ES-I3 (cell line): ENCODE results near the gene AK4.

Source experiments
- H3K36me3 ChIP-seq: 2 replicates; pipeline ENCODE4 v1.6.1; 2013; ENCODE audit warnings: mild to moderate bottlenecking, low read length, control low read depth, moderate library complexity; ENCODE audit not compliant: insufficient read depth
- H3K4me1 ChIP-seq: 2 replicates; pipeline ENCODE4 v1.6.1; 2013; ENCODE audit warnings: mild to moderate bottlenecking, control low read depth, low read length; ENCODE audit not compliant: insufficient read depth
- H3K9ac ChIP-seq: 2 replicates; pipeline ENCODE4 v1.6.1; 2013; ENCODE audit warnings: low read depth, mild to moderate bottlenecking, low read length, moderate library complexity
- H3K9me3 ChIP-seq: 2 replicates; pipeline ENCODE4 v1.6.1; 2013; ENCODE audit warnings: mild to moderate bottlenecking, low read length, moderate library complexity; ENCODE audit not compliant: control insufficient read depth, insufficient read depth

Gene AK4

DNA sequence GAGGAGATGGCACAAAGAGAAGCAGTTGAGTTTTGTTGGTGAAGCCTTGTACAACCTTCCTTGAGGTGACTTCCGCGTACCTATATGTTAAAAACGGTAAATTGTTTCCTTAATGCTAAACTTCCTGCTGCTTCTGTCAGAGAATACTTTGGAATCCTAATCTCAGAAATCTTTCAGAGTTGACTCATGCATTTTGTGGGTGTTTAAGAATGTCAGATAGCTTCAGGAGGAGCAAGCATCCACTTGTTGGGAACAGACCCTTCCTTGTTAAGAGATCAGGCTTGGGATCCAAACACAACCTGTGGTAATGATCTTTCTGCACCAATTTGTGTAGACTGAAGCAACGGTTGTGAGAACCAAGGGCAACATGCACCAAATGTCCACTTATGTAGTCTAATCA is 29.5 kb downstream of the AK4 start:
- H3K9ac ChIP-seq: no peak overlapping the region
- H3K4me1 ChIP-seq: peaks cover 57% of the 10 kb centered on the region
- H3K9me3 ChIP-seq: no peaks in the 10 kb centered on the region
- H3K36me3 ChIP-seq: no peaks in the 10 kb centered on the region

DNA sequence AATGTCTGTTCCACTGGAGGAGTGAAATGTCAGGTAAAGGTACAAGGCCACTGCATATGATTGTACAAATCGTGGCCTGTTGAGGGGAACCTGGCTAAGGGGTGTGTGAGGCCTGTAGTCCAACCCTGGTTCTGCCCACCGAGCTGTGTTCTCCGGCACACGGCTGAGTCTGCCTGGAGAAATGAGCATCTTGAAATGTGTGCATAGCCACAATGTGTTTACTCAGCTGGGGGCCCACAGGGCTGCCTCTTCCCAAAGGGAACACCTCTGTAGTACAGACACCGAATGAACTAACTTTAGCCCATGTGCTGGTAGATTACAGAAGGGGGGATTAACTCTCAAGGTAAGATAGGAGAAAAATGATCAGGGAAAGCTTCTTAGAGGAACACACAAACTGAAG is 30.2 kb downstream of the AK4 start:
- no peaks in the 10 kb centered on the region for H3K36me3 ChIP-seq
- peaks cover 57% of the 10 kb centered on the region for H3K4me1 ChIP-seq
- no peaks in the 10 kb centered on the region for H3K9me3 ChIP-seq
- no peak overlapping the region for H3K9ac ChIP-seq

DNA sequence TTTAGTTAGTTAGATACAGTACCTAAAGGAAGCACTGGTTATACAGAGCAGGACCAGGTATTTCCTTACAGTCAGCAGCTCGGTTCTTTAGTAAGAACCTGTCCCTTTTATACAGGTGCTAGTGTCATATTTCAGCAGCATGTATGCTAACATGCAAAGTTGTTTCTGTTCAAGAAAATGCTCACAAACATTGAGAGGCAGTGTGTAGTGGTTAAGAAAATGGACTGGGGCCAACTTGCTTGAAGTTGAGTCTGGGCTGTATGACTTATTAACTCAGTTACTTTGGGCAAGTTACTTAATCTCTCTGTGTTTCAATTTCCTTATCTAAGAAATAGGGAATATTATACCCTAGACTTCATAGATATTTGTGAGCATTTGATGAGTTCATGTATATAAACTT is 31.1 kb downstream of the AK4 start:
- H3K36me3 ChIP-seq: no peaks in the 10 kb centered on the region
- H3K9me3 ChIP-seq: no peaks in the 10 kb centered on the region
- no peak overlapping the region for H3K9ac ChIP-seq
- peaks cover 47% of the 10 kb centered on the region for H3K4me1 ChIP-seq

DNA sequence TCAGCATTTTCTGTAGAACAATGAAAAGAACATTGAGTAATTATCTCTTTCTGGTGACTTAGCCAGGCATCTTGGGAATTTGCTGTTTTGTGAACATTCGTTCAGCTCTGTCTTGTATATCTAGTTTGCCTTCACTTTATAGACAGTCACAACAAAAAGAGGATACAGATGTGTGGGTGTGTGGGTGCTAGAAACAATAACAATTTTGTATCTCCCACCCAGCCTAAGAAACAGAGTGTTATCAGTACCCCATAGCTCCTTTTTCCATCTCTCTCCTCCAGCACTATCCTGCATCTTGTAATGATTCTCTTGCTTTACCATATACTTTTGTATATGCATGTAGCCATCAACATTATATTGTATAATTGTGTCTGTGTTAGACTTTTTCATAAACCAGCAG is 33.0 kb downstream of the AK4 start:
- no peak overlapping the region for H3K9ac ChIP-seq
- H3K36me3 ChIP-seq: no peaks in the 10 kb centered on the region
- H3K4me1 ChIP-seq: peaks cover 37% of the 10 kb centered on the region
- H3K9me3 ChIP-seq: no peaks in the 10 kb centered on the region

DNA sequence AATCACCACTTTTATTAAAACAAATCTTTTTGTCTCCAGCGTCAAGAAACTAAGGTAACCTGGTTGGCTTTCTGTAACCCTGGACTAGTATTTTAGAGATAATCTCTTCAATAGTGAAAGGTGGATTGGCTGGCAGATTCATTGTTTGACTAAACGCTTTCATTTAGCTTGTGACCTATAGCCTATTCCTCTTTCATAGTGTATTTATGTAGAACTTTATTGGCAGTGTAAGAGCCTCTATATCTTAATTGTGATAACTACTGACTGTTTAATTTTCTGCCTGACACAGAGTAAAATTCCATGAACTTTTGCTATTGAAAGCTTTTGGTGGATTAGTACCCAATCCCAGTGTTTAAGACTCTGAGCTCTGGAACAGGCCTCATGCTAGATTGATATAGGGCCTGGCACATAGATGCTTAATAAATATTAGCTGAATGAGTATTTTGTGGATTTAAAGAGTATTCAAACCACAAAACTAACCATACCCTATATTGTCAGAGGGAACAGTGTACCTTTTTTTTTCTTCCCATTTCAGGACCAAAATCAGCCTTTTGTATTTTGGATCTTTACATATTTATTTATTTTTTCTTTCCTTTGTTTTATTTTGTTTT is 34.8 kb downstream of the AK4 start:
- Histone ChIP-seq H3K36me3 (no peaks in the 10 kb centered on the region), H3K9me3 (no peaks in the 10 kb centered on the region), H3K9ac (no peak overlapping the region), H3K4me1 (peaks cover 21% of the 10 kb centered on the region)

DNA sequence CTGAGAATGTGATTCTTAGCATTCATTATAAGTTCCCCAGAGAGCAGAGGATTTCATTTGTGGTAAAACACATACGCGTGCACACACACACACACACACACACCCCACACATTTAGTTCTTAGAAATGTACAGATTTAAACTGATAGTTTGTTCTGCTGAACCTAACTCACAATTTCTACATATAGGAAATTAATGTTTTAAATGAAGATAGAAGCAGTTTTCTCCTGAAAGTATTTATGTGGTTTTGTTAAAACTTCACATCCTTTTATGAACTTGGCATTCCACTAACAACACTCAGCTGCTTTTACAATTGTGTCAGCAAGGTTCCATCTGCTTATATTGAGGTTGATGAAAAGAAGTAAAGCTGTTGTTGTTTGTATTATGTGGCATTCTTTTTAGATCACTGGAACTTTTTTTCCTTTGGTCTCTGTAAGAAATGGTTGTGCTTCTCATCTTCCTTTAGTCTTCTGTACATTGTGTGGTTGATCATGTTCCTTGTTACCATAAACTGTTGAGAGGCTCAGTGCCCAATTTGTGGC is 41.6 kb downstream of the AK4 start:
- H3K4me1 ChIP-seq: no peaks in the 10 kb centered on the region
- peaks cover 3% of the 10 kb centered on the region; the same call in 1 of the 2 replicates for H3K36me3 ChIP-seq
- no peaks in the 10 kb centered on the region for H3K9me3 ChIP-seq
- H3K9ac ChIP-seq: no peak overlapping the region

DNA sequence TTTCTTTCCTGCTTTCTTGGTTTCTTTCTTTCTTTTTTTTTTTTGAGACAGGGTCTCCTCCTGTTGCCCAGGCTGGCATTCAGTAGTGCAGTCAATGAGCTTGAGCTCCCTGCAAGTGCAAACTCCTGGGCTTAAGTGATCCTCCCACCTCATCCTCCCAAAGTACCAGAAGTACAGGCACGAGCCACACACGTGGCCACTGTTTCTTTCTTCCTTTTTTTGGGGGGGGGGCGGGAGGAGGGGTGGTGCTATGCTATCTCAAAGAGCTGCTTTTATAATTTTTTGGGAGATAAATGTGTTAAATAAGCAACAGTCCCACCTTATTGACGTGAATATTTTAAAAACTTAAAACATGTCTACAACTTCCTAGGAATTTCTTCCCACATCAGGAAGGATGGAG is 42.2 kb downstream of the AK4 start:
- H3K9ac ChIP-seq: no peak overlapping the region
- H3K9me3 ChIP-seq: no peaks in the 10 kb centered on the region
- H3K36me3 ChIP-seq: peaks cover 3% of the 10 kb centered on the region; the same call in 1 of the 2 replicates
- no peaks in the 10 kb centered on the region for H3K4me1 ChIP-seq

DNA sequence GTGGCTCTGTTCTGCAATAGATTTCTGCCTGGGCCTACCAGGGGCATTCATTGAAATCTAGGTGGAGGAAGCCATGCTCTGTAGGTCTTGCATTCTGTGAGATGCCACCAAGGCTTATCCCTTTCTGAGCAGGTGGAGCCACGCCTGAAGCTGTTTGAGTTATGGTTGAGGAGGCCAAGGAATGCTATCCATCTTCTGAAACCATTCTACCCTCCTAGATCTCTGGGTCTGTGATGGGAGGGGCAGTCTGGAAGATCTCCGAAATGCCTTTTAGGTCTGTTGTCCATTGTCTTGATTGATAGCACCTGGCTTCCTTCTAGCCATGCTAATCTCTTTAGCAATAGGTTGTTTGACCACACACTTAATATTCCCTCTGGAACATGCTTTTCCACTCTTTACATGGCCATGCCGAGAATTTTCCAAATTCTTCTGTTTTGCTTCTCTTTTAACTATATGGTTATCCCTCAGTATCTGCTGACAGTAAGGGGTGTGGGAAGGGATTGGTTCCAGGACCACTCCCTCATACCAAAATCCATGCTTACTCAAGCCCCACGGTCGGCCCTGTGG is 45.2 kb downstream of the AK4 start:
- H3K36me3 ChIP-seq: peaks cover 8% of the 10 kb centered on the region; the same call in 1 of the 2 replicates
- H3K4me1 ChIP-seq: no peaks in the 10 kb centered on the region
- no peaks in the 10 kb centered on the region for H3K9me3 ChIP-seq
- no peak overlapping the region for H3K9ac ChIP-seq

DNA sequence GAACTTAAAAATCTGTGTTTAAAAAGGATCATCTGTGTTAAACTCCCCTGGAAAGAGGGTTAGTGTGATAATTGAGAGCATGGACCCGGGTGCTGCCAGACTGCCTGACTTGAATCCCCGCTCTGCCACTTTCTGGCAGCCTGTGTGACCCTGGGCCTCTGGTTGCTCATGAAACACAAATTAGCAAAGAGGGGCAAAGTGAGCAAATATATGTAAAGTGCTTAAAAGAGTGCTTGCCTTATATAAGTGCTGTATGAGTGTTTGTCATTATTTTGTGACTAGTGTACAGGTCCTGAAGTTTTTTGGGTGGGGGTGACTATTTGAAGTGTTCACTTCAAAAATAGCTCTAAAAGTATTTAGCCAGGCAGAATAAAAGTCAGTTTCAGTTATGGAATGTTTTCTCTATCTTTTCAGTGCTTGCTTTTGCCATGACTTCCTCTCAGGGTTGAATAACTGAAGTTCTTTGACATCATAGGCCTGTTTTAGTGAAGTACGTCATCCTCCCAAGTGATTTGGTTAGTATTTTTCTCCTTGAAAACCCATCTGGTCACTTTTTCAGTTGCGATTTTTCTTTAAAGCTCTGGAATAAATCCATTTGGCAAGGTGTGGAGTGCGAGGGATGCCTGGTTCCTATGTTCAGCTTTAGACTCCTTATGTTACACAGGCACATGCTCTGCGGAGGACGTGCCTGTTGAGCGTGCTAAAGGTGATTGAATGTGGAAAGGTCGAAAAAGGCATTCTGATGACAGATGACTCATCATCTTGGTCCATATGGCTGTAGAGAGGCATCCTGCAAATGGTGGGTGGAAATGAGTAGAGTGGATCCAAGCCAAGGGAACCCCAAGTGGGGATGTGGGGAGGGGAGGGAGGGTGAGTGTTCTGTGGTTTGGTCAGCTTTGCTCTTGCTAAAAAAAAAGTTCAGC is 47.8 kb downstream of the AK4 start:
- H3K9me3 ChIP-seq: no peaks in the 10 kb centered on the region
- no peaks in the 10 kb centered on the region for H3K4me1 ChIP-seq
- H3K9ac ChIP-seq: no peak overlapping the region; the same call in 1 of the 2 replicates
- peaks cover 8% of the 10 kb centered on the region; the same call in 1 of the 2 replicates for H3K36me3 ChIP-seq

DNA sequence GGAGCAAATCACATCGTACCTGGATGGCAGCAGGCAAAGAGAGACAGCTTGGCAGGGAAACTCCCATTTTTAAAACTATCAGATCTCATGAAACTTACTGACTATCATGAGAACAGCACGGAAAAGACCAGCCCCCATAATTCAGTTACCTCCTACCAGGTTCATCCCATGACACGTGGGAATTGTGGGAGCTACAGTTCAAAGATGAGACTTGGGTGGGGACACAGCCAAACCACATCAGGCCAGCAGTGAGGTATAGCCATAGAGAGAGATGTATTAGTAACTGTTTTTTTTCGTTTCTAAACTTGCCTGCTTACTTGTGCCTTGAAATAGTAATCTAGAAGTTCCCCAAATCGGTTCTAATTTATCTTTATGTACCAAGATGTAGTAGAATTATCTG is 48.9 kb downstream of the AK4 start:
- H3K4me1 ChIP-seq: no peaks in the 10 kb centered on the region
- H3K36me3 ChIP-seq: peaks cover 8% of the 10 kb centered on the region; the same call in 1 of the 2 replicates
- H3K9me3 ChIP-seq: no peaks in the 10 kb centered on the region
- no peak overlapping the region for H3K9ac ChIP-seq

DNA sequence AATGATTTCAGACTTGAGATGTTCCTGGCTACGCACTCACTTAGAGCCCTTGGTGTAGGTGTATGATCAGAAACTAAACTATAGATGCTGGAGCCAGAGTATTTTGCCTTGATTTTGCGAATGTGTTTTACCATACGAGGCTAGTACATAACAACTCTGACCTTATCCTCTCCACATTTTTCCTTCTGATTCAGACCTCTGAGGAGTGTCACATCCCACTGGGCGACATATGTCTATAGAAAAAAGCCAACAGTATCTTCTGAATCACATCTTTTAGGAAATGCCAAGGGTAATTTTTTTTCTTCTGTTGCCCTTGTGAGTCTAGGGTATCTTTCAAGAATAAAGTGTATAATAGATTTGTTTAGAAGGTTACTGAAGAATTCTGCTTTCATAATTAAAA is 49.6 kb downstream of the AK4 start:
- Histone ChIP-seq H3K9ac (no peak overlapping the region), H3K4me1 (no peaks in the 10 kb centered on the region), H3K36me3 (peaks cover 5% of the 10 kb centered on the region; the same call in 1 of the 2 replicates), H3K9me3 (no peaks in the 10 kb centered on the region)

DNA sequence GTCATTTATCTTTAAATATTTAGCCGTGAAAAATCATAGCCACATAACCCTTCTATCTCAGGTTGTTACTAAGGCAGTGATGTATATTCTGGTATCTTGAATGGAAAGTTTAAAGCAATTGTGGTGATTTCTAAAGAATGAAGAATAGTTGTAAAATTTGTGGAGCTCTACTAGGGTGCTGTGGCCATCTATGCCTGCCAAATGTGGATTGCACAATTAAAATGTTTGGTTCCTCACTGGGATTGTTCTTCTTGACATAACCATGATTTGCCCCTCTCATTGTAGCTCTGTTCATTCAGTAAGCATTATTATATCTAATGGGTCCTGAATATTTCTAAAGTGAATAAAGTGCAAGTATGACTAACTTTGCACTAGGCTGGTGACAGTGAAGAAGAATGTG is 50.1 kb downstream of the AK4 start:
- H3K9me3 ChIP-seq: no peaks in the 10 kb centered on the region
- peaks cover 5% of the 10 kb centered on the region; the same call in 1 of the 2 replicates for H3K36me3 ChIP-seq
- H3K9ac ChIP-seq: no peak overlapping the region
- H3K4me1 ChIP-seq: no peaks in the 10 kb centered on the region

DNA sequence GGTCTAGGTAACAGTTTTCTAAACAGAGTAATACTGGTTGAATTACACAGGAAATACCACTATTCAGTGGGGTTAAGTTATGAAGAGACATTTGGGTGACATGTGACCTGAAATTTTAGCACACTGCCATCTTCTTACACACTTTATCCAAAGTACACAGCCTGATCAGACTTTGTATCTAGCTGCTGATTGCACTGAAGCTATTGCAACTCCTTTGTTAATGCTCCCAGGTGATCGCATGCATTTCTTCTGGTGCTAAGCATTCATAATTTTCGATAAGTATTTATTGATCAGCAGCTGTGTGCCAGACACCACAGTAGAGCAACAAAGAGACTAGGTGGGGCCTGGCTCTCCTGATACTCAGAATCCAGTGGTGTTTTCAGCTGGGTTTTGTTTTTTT is 52.4 kb downstream of the AK4 start:
- H3K36me3 ChIP-seq: peaks cover 5% of the 10 kb centered on the region; the same call in 1 of the 2 replicates
- H3K9ac ChIP-seq: no peak overlapping the region
- H3K9me3 ChIP-seq: no peaks in the 10 kb centered on the region
- no peaks in the 10 kb centered on the region for H3K4me1 ChIP-seq

DNA sequence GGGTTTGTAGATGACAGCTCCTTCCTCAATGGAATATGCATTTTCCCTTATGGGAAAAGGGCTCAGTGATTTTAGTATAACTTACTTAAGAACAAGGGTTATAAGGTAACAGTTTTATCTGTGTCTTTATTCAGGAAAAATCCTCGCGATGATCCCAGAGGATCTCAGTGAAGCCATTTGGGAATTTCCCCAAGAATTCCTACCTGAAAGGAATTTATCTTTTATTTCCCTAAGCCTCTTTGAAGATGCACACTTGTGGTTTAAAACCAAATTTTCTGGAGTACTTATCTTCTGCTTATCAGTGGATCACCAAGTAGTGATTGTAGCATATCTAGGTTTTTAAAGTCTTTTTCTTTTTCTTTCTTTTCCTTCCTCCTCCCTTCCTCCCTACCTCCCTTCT is 58.8 kb downstream of the AK4 start:
- H3K4me1 ChIP-seq: peaks cover 17% of the 10 kb centered on the region
- H3K9me3 ChIP-seq: no peaks in the 10 kb centered on the region
- no peaks in the 10 kb centered on the region for H3K36me3 ChIP-seq
- H3K9ac ChIP-seq: no peak overlapping the region
